ENCODE measurements around the gene FAM222B.

Gene FAM222B

GRCh38 chr17:28842282-28843012 lies at the start of gene FAM222B (continued):
- 0 out of 2 replicates have a peak, but pooled peaks have one; percentile 51 for TF ChIP-seq TSHZ1 (tag by site-specific recombination; IDR thresholded peaks at IDR 0.05; ENCODE audit: borderline replicate concordance)
- peak; percentile 89 for TF ChIP-seq KLF8 (tag by site-specific recombination; IDR thresholded peaks at IDR 0.05)
- peak; percentile 46 for TF ChIP-seq ZBTB11 (tag by site-specific recombination; conservative IDR thresholded peaks at IDR 0.05; ENCODE audit: low read depth)
- TF ChIP-seq HOXA7 (CRISPR knock-in tag; IDR thresholded peaks at IDR 0.05; ENCODE audit: borderline replicate concordance), result no peak
- TF ChIP-seq ZNF654 (tag by site-specific recombination; IDR thresholded peaks at IDR 0.05; ENCODE audit: low read depth), result no peak
- TF ChIP-seq ZNF292 (tag by site-specific recombination; IDR thresholded peaks at IDR 0.05; ENCODE audit: borderline replicate concordance, low read depth), result no peak
- 0 out of 2 replicates have a peak, but pooled peaks have one; percentile 29 for TF ChIP-seq ZBTB7A (tag by site-specific recombination; IDR thresholded peaks at IDR 0.05; ENCODE audit: low read depth)
- no peak; the same call in 1 of the 2 replicates for TF ChIP-seq ZNF10 (tag by site-specific recombination; IDR thresholded peaks at IDR 0.05)
- TF ChIP-seq OVOL3 (tag by site-specific recombination; IDR thresholded peaks at IDR 0.05), result peak; percentile 35; the same call in 1 of the 2 replicates
- no peak for TF ChIP-seq ZNF140 (tag by site-specific recombination; IDR thresholded peaks at IDR 0.05)
- no peak; the same call in 1 of the 2 replicates for TF ChIP-seq KLF7 (tag by site-specific recombination; IDR thresholded peaks at IDR 0.05; ENCODE audit: borderline replicate concordance)
- TF ChIP-seq ZNF501 (tag by site-specific recombination; IDR thresholded peaks at IDR 0.05), result peak; percentile 96
- no peak for TF ChIP-seq ZNF488 (tag by site-specific recombination; IDR thresholded peaks at IDR 0.05)
- TF ChIP-seq ZNF707 (tag by site-specific recombination; IDR thresholded peaks at IDR 0.05), result no peak
- TF ChIP-seq ZBTB17 (tag by site-specific recombination; IDR thresholded peaks at IDR 0.05), result peak; percentile 38; the same call in 1 of the 2 replicates
- TF ChIP-seq ZBTB26 (tag by site-specific recombination; optimal IDR thresholded peaks at IDR 0.05), result peak; percentile 26
- peak; percentile 80 for TF ChIP-seq ZNF76 (tag by site-specific recombination; IDR thresholded peaks at IDR 0.05; ENCODE audit: borderline replicate concordance, low read depth)
- TF ChIP-seq SCRT2 (tag by site-specific recombination; IDR thresholded peaks at IDR 0.05), result no peak
- no peak for TF ChIP-seq ZNF311 (tag by site-specific recombination; IDR thresholded peaks at IDR 0.05; ENCODE audit: borderline replicate concordance)
- peak; percentile 80 for TF ChIP-seq HIC1 (tag by site-specific recombination; IDR thresholded peaks at IDR 0.05)
- no peak for TF ChIP-seq ZNF362 (tag by site-specific recombination; IDR thresholded peaks at IDR 0.05)
- peak; percentile 76; the same call in 1 of the 2 replicates for TF ChIP-seq ZNF239 (tag by site-specific recombination; IDR thresholded peaks at IDR 0.05)
- TF ChIP-seq ZNF350 (tag by site-specific recombination; IDR thresholded peaks at IDR 0.05), result no peak
- TF ChIP-seq ZNF548 (tag by site-specific recombination; IDR thresholded peaks at IDR 0.05), result 0 out of 2 replicates have a peak, but pooled peaks have one; percentile 12
- TF ChIP-seq ZNF223 (tag by site-specific recombination; IDR thresholded peaks at IDR 0.05), result no peak

Measured in HEK293 (cell line).